ENCODE results near the gene LAMB2. TPM values are rescaled to one million over a fixed set of nuclear protein-coding genes. Genes with fewer than 3 reads are reported as not detected.

Gene LAMB2
- total RNA-seq = 458 and 626 TPM in 2 replicates

GRCh38 chr3:49132437-49133225 is at the start of gene LAMB2:
TSS of gene LAMB2 (minus strand) at chr3:49133050. CDS start at chr3:49132867, 183 bp downstream.

GRCh38 chr3:49171119-49171774 is 38.4 kb upstream of the LAMB2 start, which contains the start of gene KLHDC8B:
TSS of gene KLHDC8B (plus strand) at chr3:49171598. CDS start at chr3:49172770, 1,172 bp downstream.

GRCh38 chr3:49165771-49166751 is 33.2 kb upstream of the LAMB2 start, which contains the start of gene CCDC71:
TSS of gene CCDC71 (minus strand) at chr3:49166331. CDS start at chr3:49164208, 2,123 bp downstream.

GRCh38 chr3:49120438-49121131 is 12.3 kb downstream of the LAMB2 start, which contains the start of gene USP19:
TSS of gene USP19 (minus strand) at chr3:49120823. CDS start at chr3:49119145, 1,678 bp downstream.

GRCh38 chr3:49104427-49105291 is 28.2 kb downstream of the LAMB2 start, which contains the start of gene QARS1:
TSS of gene QARS1 (minus strand) at chr3:49104757. CDS start at chr3:49104733, 24 bp downstream.

GRCh38 chr3:49093853-49094767 is 38.7 kb downstream of the LAMB2 start, which contains the start of gene QRICH1:
TSS of gene QRICH1 (minus strand) at chr3:49094071. CDS start at chr3:49077017, 17,054 bp downstream.

Other genes starting within 250 kb of the LAMB2 start
- 19.5 and 23.3 TPM in 2 replicates for gene SLC25A20, start 234.2 kb downstream of the LAMB2 start, total RNA-seq
- 56.5 and 69.8 TPM in 2 replicates for gene ARIH2, start 214.2 kb downstream of the LAMB2 start, total RNA-seq
- gene P4HTM, start 142.8 kb downstream of the LAMB2 start, total RNA-seq = 33.4 and 40.7 TPM in 2 replicates
- gene WDR6, start 125.7 kb downstream of the LAMB2 start, total RNA-seq = 41.8 and 81.0 TPM in 2 replicates
- gene DALRD3, start 114.5 kb downstream of the LAMB2 start, total RNA-seq = 43.4 and 52.5 TPM in 2 replicates
- gene NDUFAF3, start 110.9 kb downstream of the LAMB2 start, total RNA-seq = 80.5 and 88.0 TPM in 2 replicates
- 400 and 458 TPM in 2 replicates for gene IMPDH2, start 103.7 kb downstream of the LAMB2 start, total RNA-seq
- gene QRICH1, start 39.0 kb downstream of the LAMB2 start, total RNA-seq = 56.7 and 61.9 TPM in 2 replicates
- gene QARS1, start 28.3 kb downstream of the LAMB2 start, total RNA-seq = 284 and 305 TPM in 2 replicates
- 40.0 and 45.9 TPM in 2 replicates for gene USP19, start 12.2 kb downstream of the LAMB2 start, total RNA-seq
- gene CCDC71, start 33.3 kb upstream of the LAMB2 start, total RNA-seq = 15.7 and 16.2 TPM in 2 replicates
- 23.3 and 33.9 TPM in 2 replicates for gene KLHDC8B, start 38.5 kb upstream of the LAMB2 start, total RNA-seq
- gene C3orf62, start 144.2 kb upstream of the LAMB2 start, total RNA-seq = 0.85 and 1.7 TPM in 2 replicates
- 17.8 and 21.7 TPM in 2 replicates for gene USP4, start 207.0 kb upstream of the LAMB2 start, total RNA-seq
- 436 and 442 TPM in 2 replicates for gene GPX1, start 225.3 kb upstream of the LAMB2 start, total RNA-seq

Measured in smooth muscle cell of bladder (primary cell).